Transverse colon (tissue), 3 donors: Measurements from ENCODE around the gene PODNL1.

ENCODE experiments used
- POLR2A ChIP-seq: fragments of 450-650 bp; IDR thresholded peaks from one replicate; pipeline ENCODE4 v1.6.1; 2016; ENCODE audit warnings: antibody characterized with exemption, mild to moderate bottlenecking, moderate library complexity
- TF ChIP-seq, protein P1 (sequence below), 5 experiments: fragments of 200-600 bp in 3 of 5; fragments of 450-650 bp in 2 of 5; sonication (generic) in 3 of 5; IDR thresholded peaks; 1 replicate in 2 of 5; 2 replicates in 3 of 5; pipeline ENCODE4 v1.5.1; 2016 to 2017; ENCODE audit warnings: antibody characterized with exemption in 5 of 5, inconsistent platforms in 3 of 5, mild to moderate bottlenecking in 2 of 5, moderate library complexity in 1 of 5

GRCh38 chr19:13885826-13886365, 52.3 kb downstream of the PODNL1 start:
- TF ChIP-seq, protein P1, sequence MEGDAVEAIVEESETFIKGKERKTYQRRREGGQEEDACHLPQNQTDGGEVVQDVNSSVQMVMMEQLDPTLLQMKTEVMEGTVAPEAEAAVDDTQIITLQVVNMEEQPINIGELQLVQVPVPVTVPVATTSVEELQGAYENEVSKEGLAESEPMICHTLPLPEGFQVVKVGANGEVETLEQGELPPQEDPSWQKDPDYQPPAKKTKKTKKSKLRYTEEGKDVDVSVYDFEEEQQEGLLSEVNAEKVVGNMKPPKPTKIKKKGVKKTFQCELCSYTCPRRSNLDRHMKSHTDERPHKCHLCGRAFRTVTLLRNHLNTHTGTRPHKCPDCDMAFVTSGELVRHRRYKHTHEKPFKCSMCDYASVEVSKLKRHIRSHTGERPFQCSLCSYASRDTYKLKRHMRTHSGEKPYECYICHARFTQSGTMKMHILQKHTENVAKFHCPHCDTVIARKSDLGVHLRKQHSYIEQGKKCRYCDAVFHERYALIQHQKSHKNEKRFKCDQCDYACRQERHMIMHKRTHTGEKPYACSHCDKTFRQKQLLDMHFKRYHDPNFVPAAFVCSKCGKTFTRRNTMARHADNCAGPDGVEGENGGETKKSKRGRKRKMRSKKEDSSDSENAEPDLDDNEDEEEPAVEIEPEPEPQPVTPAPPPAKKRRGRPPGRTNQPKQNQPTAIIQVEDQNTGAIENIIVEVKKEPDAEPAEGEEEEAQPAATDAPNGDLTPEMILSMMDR (IDR thresholded peaks at IDR 0.05), result no peak
- TF ChIP-seq POLR2A, result no peak
